Measurements from ENCODE around the gene OLIG2. TPM values are rescaled to one million over a fixed set of nuclear protein-coding genes. Genes with fewer than 3 reads are reported as not detected.

The OLIG2 gene
- total and polyA plus RNA-seq, 2 donors (not counting 3 experiments of a cell fraction or from before 2014, with no cell fraction given), result not detected

DNA sequence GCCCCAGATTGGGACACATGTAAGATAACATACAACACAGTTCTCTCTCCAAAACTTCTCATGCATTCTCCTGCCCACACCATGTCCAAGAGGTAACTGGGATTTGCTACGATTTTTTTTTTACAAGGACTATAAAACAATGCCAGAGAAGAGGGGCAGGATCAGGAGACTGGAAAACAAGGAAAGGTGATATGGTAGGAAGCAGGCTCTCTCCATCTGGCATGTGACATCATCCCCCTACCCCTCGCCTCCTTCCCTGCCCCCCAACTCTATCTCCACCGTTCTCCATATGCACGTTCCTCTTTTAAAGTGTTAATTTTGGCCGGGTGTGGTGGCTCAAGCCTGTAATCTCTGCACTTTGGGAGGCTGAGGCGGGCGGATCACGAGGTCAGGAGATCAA is 20.7 kb downstream of the OLIG2 start:
- no peak for FAIRE-seq
- Histone ChIP-seq H3K27me3 (ENCODE audit: control insufficient read depth in 2 of 2, insufficient read depth in 2 of 2, low read length in 2 of 2) (peaks cover 16 to 17% of the 10 kb centered on the region in 2 experiments), H3K4me2 (ENCODE audit: insufficient read depth, low read length) (no peak overlapping the region), H3K27ac (ENCODE audit: insufficient read depth, low read depth, low read length) (no peak overlapping the region), H3K4me1 (ENCODE audit: control insufficient read depth, extremely low read depth, insufficient read depth, low read length) (peaks cover 15% of the 10 kb centered on the region), H3K9me1 (replicated peaks; ENCODE audit: control insufficient read depth, extremely low read depth, insufficient read depth, low read length) (no peaks in the 10 kb centered on the region), H2AFZ (ENCODE audit: low read depth, low read length) (no peak overlapping the region), H3K36me3 (ENCODE audit: control insufficient read depth in 2 of 2, extremely low read depth in 1 of 2, insufficient read depth in 2 of 2, low read length in 2 of 2) (no peaks in the 10 kb centered on the region), H3K79me2 (ENCODE audit: control insufficient read depth, insufficient read depth, low read length) (no peaks in the 10 kb centered on the region), H3K4me3 (replicated peaks in 1 of 3; ENCODE audit: insufficient read depth in 1 of 3, low read depth in 1 of 3, low read length in 3 of 3) (no peak overlapping the region), H4K20me1 (replicated peaks; ENCODE audit: control insufficient read depth, extremely low read depth, insufficient read depth, low read length) (no peaks in the 10 kb centered on the region), H3K9me3 (replicated peaks; ENCODE audit: control insufficient read depth, insufficient read depth, low read length) (no peaks in the 10 kb centered on the region), H3K9ac (replicated peaks; ENCODE audit: extremely low read depth, insufficient read depth, low read length) (no peak overlapping the region)
- dilution Hi-C loops (cut with MboI; ENCODE audit: extremely low pct_ligation_motif_present, low sequenced_read_pairs), result no loop called here
- BruUV-seq (replicated peaks), result no TSS peak
- CTCF ChIA-PET, result interaction anchor here (1.0 kb wide), 1 partner anchor 16 kb away, joined by 3 read pairs; no protein-coding TSS in a partner anchor
- intact Hi-C loops (cut with micrococcal nuclease), result no loop called here
- POLR2A ChIA-PET, result no interaction called here
- DNase-seq (ENCODE audit: low read depth, low spot score), result no peak
- TF ChIP-seq POLR2A (IDR thresholded peaks at IDR 0.05; ENCODE audit: low read depth, low read length), result no peak
- TF ChIP-seq, protein P1, sequence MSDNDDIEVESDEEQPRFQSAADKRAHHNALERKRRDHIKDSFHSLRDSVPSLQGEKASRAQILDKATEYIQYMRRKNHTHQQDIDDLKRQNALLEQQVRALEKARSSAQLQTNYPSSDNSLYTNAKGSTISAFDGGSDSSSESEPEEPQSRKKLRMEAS (IDR thresholded peaks at IDR 0.05; ENCODE audit: insufficient read depth, insufficient read length), result no peak

DNA sequence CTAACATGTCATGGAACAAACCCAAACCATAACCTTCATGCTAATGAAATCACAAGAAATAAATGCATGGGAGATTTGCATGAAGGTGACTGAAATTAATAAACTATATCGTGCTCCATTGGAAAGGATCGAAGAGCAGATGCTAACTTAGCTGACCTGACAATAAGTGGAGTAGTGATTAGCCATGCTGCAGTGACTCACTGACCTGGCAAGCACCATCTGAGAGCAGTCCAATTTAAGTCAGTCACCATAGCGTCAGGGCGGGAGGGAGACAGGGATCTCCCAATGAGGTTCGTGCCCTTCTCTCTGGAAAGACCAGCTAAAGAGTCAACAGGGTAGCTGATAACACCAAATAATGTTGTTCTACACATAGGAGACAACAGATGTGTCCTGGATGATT is 21.5 kb downstream of the OLIG2 start:
- BruUV-seq (replicated peaks), result no TSS peak
- Histone ChIP-seq H3K4me3 (replicated peaks in 1 of 3; ENCODE audit: insufficient read depth in 1 of 3, low read depth in 1 of 3, low read length in 3 of 3) (no peak overlapping the region), H4K20me1 (replicated peaks; ENCODE audit: control insufficient read depth, extremely low read depth, insufficient read depth, low read length) (no peaks in the 10 kb centered on the region), H3K4me2 (ENCODE audit: insufficient read depth, low read length) (no peak overlapping the region), H3K9ac (replicated peaks; ENCODE audit: extremely low read depth, insufficient read depth, low read length) (no peak overlapping the region), H3K79me2 (ENCODE audit: control insufficient read depth, insufficient read depth, low read length) (no peaks in the 10 kb centered on the region), H3K36me3 (ENCODE audit: control insufficient read depth in 2 of 2, extremely low read depth in 1 of 2, insufficient read depth in 2 of 2, low read length in 2 of 2) (no peaks in the 10 kb centered on the region), H3K9me3 (replicated peaks; ENCODE audit: control insufficient read depth, insufficient read depth, low read length) (no peaks in the 10 kb centered on the region), H3K27ac (ENCODE audit: insufficient read depth, low read depth, low read length) (no peak overlapping the region), H2AFZ (ENCODE audit: low read depth, low read length) (no peak overlapping the region), H3K27me3 (ENCODE audit: control insufficient read depth in 2 of 2, insufficient read depth in 2 of 2, low read length in 2 of 2) (peaks cover 16 to 17% of the 10 kb centered on the region in 2 experiments), H3K9me1 (replicated peaks; ENCODE audit: control insufficient read depth, extremely low read depth, insufficient read depth, low read length) (no peaks in the 10 kb centered on the region), H3K4me1 (ENCODE audit: control insufficient read depth, extremely low read depth, insufficient read depth, low read length) (peaks cover 13% of the 10 kb centered on the region)
- intact Hi-C loops (cut with micrococcal nuclease), result no loop called here
- FAIRE-seq, result no peak
- dilution Hi-C loops (cut with MboI; ENCODE audit: extremely low pct_ligation_motif_present, low sequenced_read_pairs), result no loop called here
- CTCF ChIA-PET, result interaction anchor here (0.5 kb wide), 1 partner anchor 30 kb away, joined by 3 read pairs; no protein-coding TSS in a partner anchor
- POLR2A ChIA-PET, result no interaction called here
- no peak for DNase-seq (ENCODE audit: low read depth, low spot score)
- TF ChIP-seq EZH2 (IDR thresholded peaks at IDR 0.05; ENCODE audit: borderline replicate concordance, low read depth, low read length, severe bottlenecking) (no peak), JUN (IDR thresholded peaks at IDR 0.05; ENCODE audit: borderline replicate concordance, insufficient read depth, insufficient read length, low read depth) (no peak), FOS (IDR thresholded peaks at IDR 0.05; ENCODE audit: borderline replicate concordance, insufficient read depth, low read length) (no peak), POLR2A (IDR thresholded peaks at IDR 0.05; ENCODE audit: low read depth, low read length) (no peak)

Data from endothelial cell of umbilical vein (primary cell).